ENCODE measurements around the gene RAB11FIP5. TPM values are rescaled to one million over a fixed set of nuclear protein-coding genes. Genes with fewer than 3 reads are reported as not detected.
A peak's percentile ranks its signal among the peaks of the same experiment; 100 is the strongest.

Gene RAB11FIP5
- total RNA-seq, 1 experiment from 2014 or later, result 26.6 TPM

GRCh38 chr2:73063909-73064875, 48.6 kb downstream of the RAB11FIP5 start:
- peak overlapping the region; percentile 93 for H3K27ac ChIP-seq (ENCODE audit: low read length)
- DNase-seq, result peak; percentile 85
- no peaks in the 10 kb centered on the region for H4K20me1 ChIP-seq (ENCODE audit: low read length)
- no peaks in the 10 kb centered on the region for H3F3A ChIP-seq (ENCODE audit: low read length, unreplicated experiment)
- intact Hi-C loops (cut with micrococcal nuclease), result no loop called here
- TF ChIP-seq EZH2phosphoT487 (IDR thresholded peaks at IDR 0.05; ENCODE audit: borderline replicate concordance, low read length), result no peak
- no peak for TF ChIP-seq EZH2 (IDR thresholded peaks at IDR 0.05; ENCODE audit: low read length, unreplicated experiment)
- TF ChIP-seq, protein P1, sequence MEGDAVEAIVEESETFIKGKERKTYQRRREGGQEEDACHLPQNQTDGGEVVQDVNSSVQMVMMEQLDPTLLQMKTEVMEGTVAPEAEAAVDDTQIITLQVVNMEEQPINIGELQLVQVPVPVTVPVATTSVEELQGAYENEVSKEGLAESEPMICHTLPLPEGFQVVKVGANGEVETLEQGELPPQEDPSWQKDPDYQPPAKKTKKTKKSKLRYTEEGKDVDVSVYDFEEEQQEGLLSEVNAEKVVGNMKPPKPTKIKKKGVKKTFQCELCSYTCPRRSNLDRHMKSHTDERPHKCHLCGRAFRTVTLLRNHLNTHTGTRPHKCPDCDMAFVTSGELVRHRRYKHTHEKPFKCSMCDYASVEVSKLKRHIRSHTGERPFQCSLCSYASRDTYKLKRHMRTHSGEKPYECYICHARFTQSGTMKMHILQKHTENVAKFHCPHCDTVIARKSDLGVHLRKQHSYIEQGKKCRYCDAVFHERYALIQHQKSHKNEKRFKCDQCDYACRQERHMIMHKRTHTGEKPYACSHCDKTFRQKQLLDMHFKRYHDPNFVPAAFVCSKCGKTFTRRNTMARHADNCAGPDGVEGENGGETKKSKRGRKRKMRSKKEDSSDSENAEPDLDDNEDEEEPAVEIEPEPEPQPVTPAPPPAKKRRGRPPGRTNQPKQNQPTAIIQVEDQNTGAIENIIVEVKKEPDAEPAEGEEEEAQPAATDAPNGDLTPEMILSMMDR (conservative IDR thresholded peaks at IDR 0.05; ENCODE audit: low read depth, low read length), result no peak
- ChIA-PET POLR2A (ENCODE audit: unreplicated experiment) (no interaction called here), CTCF (interaction anchor here (0.6 to 0.7 kb wide), 2 partner anchors 68 to 90 kb away, joined by 3 read pairs; no protein-coding TSS in a partner anchor)
- H3K4me2 ChIP-seq (ENCODE audit: low read length), result peak overlapping the region; percentile 67
- H3K9me3 ChIP-seq (ENCODE audit: low read length), result no peaks in the 10 kb centered on the region
- peak; percentile 96 for ATAC-seq
- no peaks in the 10 kb centered on the region for H3K27me3 ChIP-seq (ENCODE audit: low read length)
- no peaks in the 10 kb centered on the region for H3K9me2 ChIP-seq (replicated peaks; ENCODE audit: low read length)
- peaks cover 34% of the 10 kb centered on the region for H3K4me1 ChIP-seq (ENCODE audit: insufficient read depth, low read length)
- H3K9ac ChIP-seq (ENCODE audit: low read length), result peak overlapping the region; percentile 74
- H3K79me2 ChIP-seq (ENCODE audit: low read length), result peaks cover 82% of the 10 kb centered on the region
- H2AFZ ChIP-seq (ENCODE audit: low read length), result peak overlapping the region; percentile 41
- H3K4me3 ChIP-seq (ENCODE audit: low read length), result peak overlapping the region; percentile 32; the same call in 1 of the 2 replicates
- no TSS peak for BruUV-seq (replicated peaks)
- H3K36me3 ChIP-seq (ENCODE audit: low read depth, low read length), result no peaks in the 10 kb centered on the region; the same call in none of the 2 replicates

- ChIA-PET CTCF (interaction anchor here (0.6 to 0.7 kb wide), 2 partner anchors 67 to 90 kb away, joined by 3 read pairs; no protein-coding TSS in a partner anchor), POLR2A (ENCODE audit: unreplicated experiment) (no interaction called here)
- no peak for DNase-seq
- Histone ChIP-seq H3K4me2 (ENCODE audit: low read length) (peak overlapping the region; percentile 67), H3K4me3 (ENCODE audit: low read length) (peak overlapping the region; percentile 32; the same call in 1 of the 2 replicates), H3F3A (ENCODE audit: low read length, unreplicated experiment) (no peaks in the 10 kb centered on the region), H3K79me2 (ENCODE audit: low read length) (peaks cover 81% of the 10 kb centered on the region), H3K9me2 (replicated peaks; ENCODE audit: low read length) (no peaks in the 10 kb centered on the region), H3K27me3 (ENCODE audit: low read length) (no peaks in the 10 kb centered on the region), H3K36me3 (ENCODE audit: low read depth, low read length) (no peaks in the 10 kb centered on the region; the same call in none of the 2 replicates), H3K9me3 (ENCODE audit: low read length) (no peaks in the 10 kb centered on the region), H3K9ac (ENCODE audit: low read length) (peak overlapping the region; percentile 74), H4K20me1 (ENCODE audit: low read length) (no peaks in the 10 kb centered on the region), H2AFZ (ENCODE audit: low read length) (peak overlapping the region; percentile 41), H3K27ac (ENCODE audit: low read length) (peak overlapping the region; percentile 93), H3K4me1 (ENCODE audit: insufficient read depth, low read length) (peaks cover 27% of the 10 kb centered on the region)
- intact Hi-C loops (cut with micrococcal nuclease), result no loop called here
- TF ChIP-seq EZH2phosphoT487 (IDR thresholded peaks at IDR 0.05; ENCODE audit: borderline replicate concordance, low read length) (no peak), EZH2 (IDR thresholded peaks at IDR 0.05; ENCODE audit: low read length, unreplicated experiment) (no peak)
- TF ChIP-seq, protein P1 (conservative IDR thresholded peaks at IDR 0.05; ENCODE audit: low read depth, low read length), result no peak
- no TSS peak for BruUV-seq (replicated peaks)
- ATAC-seq, result peak; percentile 16
These were observed 49.3 kb downstream of the RAB11FIP5 start for GRCh38 chr2:73063472-73063871.

Data from PC-3 (cell line).